HTERT RPE-1 (cell line): ENCODE measurements around the gene PACSIN2.

ENCODE experiments used
- in situ Hi-C: fragments of 300-500 bp; cut with MboI; formaldehyde crosslinking; loops from 4 replicates; pipeline ENCODE4 v1.14.3; 2020; ENCODE audit warnings: low sequenced_read_pairs

Gene PACSIN2

DNA sequence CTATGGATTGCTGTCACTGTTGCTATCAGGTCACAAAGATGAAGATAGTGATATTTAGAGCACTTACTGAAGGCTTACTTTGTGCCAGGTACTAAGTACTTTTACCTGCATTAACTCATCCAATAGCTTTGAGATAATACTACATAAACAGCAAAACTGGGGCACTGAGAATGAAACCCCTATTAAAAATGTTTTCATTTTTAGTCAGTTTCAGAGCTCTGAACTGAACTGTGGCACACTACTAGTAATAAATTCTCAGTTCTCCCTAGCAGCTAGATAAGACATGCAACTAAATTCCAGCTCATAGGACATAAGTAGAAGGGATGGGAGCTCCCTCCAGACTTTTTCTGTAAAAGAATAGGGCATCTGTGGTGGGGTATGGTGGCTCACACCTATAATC is 181.8 kb downstream of the PACSIN2 start:
- in situ Hi-C loops, result no loop called here

DNA sequence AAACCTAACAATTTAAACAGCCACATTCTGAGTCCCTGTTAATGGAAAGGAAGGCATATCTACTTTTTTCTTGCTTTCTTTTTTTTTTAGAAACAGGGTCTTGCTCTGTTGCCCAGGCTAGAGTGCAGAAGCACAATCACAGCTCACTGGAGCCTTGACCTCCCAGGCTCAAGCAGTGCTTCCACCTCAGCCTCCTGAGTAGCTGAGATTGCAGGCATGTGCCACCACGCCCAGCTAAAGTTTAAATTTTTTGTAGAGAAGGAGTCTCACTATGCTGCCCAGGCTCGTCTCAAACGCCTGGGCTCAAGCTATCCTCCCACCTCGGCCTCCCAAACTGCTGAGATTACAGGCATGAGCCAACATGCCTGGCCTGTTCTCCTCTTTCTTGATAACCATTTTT is 183.2 kb downstream of the PACSIN2 start:
- in situ Hi-C loops, result no loop called here

DNA sequence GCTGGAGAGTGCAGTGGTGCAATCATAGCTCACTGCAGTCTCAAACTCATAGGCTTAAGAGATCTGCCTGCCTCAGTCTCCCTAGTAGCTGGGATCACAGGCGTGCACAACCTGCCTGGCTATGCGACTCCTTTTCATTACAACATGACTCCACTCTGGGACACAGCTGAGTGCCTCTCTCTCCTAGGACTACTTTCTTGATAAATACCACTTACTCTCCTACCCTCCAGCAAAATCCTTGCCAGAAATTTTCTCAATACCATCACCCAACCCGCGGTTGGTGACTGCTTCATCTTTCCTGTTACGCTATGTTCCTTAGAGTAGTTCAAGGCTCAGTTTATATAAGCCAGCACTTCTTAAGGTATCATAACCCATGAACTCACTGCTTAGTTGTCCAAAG is 184.8 kb downstream of the PACSIN2 start:
- in situ Hi-C loops, result no loop called here

GRCh38 chr22:42829302-42829701 is 185.6 kb downstream of the PACSIN2 start:
- in situ Hi-C loops, result no loop called here

GRCh38 chr22:42825796-42826195 is 189.2 kb downstream of the PACSIN2 start:
- in situ Hi-C loops, result no loop called here

DNA sequence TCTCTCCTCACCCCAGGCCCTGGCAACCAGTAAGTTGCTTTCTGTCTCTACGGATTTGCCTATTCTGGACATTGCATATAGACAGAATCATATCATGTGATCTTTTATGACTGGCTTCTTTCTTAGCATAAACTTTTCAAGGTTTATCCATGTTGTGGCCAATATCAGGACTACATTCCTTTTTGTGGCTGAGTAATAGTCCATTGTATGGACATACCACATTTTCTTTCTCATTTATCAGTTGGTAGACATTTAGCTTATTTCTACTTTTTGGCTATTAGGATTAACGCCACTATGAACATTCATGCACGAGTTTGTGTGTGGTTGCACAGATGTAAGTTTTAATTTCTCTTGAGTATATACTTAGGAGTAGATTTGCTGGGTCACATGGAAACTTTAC is 193.6 kb downstream of the PACSIN2 start:
- in situ Hi-C loops, result no loop called here

DNA sequence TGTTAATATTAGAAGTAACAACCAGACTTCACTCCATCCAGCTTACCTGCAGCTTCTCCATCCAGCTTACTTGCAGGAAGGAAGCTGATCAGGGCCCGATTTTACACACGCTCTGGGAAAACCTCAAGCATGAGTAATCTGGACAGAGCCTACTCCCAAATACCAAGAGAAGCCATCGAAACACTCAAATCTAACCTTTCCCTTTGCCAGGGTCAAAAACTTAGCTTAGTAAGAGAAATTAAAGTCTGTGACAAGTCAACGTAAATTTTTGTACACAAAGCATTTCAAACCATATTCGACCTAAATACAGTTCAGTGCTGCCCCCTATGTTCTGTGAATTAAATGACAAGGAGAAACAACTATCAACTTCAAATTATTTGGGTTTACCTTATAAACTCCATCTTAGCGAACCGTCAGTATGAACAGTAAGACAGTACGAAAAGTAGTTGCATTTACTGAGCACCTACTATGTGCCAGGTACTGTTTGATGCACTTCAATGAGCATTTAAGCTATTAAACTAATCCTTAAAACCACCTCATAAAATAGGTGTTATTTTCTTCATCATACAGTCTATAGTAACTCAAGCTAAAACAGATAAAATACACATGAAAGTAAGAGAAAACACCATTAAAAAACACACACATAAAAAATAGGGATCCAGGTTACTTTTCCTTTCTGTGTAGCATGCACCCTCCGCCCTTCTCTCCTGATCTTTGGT is 194.7 kb downstream of the PACSIN2 start:
- in situ Hi-C loops, result no loop called here
